Breast epithelium (tissue), 3 donors: ENCODE results near the gene UGT2A2. TPM values are rescaled to one million over a fixed set of nuclear protein-coding genes. Genes with fewer than 3 reads are reported as not detected.

Experiments
- total RNA-seq, 3 donors: library from RNA; depleted of rRNA; stranded (reverse); fragments of >200 nt; gene quantifications; one replicate each; pipeline ENCODE4 v1.1.0, GENCODE V29; 2016

Gene UGT2A2
- total RNA-seq, 3 donors from 2014 or later, result not detected

Other genes starting within 250 kb of the UGT2A2 start
- not detected for gene UGT2B4, start 143.7 kb downstream of the UGT2A2 start, total RNA-seq
- gene UGT2A1, start 13.6 kb upstream of the UGT2A2 start, total RNA-seq, result not detected
- 1 to 10 TPM in 2 of 3 donors, under 1 TPM in 1; 0.88 to 1.6 (median 1.4) TPM for gene SULT1B1, start 121.0 kb upstream of the UGT2A2 start, total RNA-seq
- gene SULT1E1, start 220.5 kb upstream of the UGT2A2 start, total RNA-seq, result under 1 TPM in 2 of 3 donors, not detected in 1; 0.59 to 0.66 TPM